ENCODE measurements around the gene MARCHF11.

- no peak for TF ChIP-seq CTCF (conservative IDR thresholded peaks at IDR 0.05; ENCODE audit: low read depth, low read length)
- TF ChIP-seq EZH2 (IDR thresholded peaks at IDR 0.05; ENCODE audit: borderline replicate concordance, low read depth, low read length, poor library complexity, severe bottlenecking): no peak
Measured at GRCh38 chr5:16115140-16115539, 64.5 kb downstream of the MARCHF11 start.
